ENCODE results near the gene CLIC3.

GRCh38 chr9:136984464-136985026 lies 11.8 kb downstream of the CLIC3 start:
- TF ChIP-seq CTCF (conservative IDR thresholded peaks at IDR 0.05; ENCODE audit: low read depth, low read length) (no peak), EZH2phosphoT487 (IDR thresholded peaks at IDR 0.05; ENCODE audit: borderline replicate concordance, low read length) (no peak), EZH2 (IDR thresholded peaks at IDR 0.05; ENCODE audit: low read length, unreplicated experiment) (no peak)

Data from PC-3 (cell line).